Medulla oblongata (tissue), 1 donor: Measurements from ENCODE around the gene TECR.
"Not testable (repeated sequence)": the region's sequence is repeated elsewhere in the genome, so short reads cannot be mapped to it uniquely, and the experiment has no call there.

Source experiments
- DNase-seq: peaks from one replicate; pipeline ENCODE4 v3.0.0-alpha.2; 2015; ENCODE audit errors: extremely low spot score

TECR gene

DNA sequence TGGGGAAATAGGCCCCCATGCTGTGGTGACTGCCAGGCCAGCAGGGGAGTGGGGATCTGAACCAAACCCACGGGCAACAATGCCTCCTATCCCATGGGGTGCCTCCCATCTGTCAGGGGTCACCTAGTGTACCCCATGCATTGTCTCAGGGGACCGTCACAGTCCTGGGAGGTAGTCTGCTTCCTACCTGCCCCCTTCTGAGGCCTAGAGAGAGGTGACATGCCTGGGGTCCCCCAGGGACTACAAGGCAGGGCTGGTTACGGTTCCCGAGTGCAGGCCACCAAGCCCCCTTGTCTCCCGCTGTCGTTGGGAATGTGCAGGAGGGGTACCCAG is 31.3 kb downstream of the TECR start:
- no peak for DNase-seq

DNA sequence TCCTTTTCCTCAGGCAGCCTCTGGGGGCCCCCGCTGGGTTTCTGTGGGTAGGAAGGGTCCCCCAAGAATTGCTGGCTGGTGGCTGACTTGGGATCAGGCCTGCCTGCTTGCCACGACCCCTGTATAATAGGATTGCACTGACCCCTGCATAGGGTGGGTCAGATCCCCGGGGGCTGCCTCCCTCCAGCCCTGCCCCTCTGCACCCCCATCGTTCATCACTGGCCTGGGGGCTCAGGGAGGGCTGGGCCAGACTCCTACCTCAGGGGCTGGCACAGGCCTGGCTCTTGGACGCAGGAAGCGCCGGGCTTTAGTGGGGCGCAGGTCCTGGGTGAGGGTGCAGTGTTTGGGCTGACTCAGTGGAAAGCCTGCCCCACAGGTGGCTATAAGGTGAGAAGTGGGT is 31.9 kb downstream of the TECR start:
- no peak for DNase-seq

DNA sequence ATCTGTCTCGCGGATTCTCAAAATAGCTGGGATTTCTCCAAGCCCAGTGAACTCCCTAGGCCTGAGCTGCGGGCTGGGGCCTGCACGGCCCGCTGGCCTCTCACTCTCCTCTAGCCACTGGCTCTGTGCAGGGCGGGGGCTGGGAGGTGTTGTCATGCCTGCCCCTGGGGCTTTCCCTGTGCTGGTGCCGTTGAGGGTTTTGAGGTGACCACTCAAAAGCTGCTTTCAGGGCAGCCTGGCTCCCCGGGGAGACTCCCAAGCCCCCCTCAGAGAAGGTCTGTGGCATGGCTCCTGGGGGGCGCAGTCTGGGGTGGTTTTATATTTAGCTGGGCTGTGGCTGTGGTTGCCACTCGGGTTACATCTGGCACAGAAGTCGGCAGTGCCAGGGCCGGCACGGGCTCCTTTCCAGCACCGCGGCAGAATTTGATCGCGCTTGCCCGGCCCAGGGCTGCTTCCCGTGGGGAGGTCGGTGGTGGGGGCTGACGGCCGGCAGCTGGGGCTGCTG is 32.5 kb downstream of the TECR start:
- DNase-seq = peak; percentile 70

GRCh38 chr19:14562660-14563589 is 33.5 kb downstream of the TECR start:
- no peak for DNase-seq

DNA sequence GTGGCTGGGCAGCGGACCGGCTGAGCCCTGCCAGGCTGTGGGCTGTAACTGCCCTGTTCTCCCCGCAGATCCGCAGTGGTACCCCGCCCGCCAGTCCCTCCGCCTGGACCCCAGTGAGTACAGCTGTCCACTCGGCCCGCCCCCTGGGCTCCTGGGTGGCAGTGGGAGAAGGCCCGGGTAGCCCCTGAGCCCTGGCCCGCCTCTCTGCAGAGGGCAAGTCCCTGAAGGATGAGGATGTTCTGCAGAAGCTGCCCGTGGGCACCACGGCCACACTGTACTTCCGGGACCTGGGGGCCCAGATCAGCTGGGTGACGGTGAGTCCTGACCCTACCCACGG is 34.2 kb downstream of the TECR start:
- DNase-seq = no peak

DNA sequence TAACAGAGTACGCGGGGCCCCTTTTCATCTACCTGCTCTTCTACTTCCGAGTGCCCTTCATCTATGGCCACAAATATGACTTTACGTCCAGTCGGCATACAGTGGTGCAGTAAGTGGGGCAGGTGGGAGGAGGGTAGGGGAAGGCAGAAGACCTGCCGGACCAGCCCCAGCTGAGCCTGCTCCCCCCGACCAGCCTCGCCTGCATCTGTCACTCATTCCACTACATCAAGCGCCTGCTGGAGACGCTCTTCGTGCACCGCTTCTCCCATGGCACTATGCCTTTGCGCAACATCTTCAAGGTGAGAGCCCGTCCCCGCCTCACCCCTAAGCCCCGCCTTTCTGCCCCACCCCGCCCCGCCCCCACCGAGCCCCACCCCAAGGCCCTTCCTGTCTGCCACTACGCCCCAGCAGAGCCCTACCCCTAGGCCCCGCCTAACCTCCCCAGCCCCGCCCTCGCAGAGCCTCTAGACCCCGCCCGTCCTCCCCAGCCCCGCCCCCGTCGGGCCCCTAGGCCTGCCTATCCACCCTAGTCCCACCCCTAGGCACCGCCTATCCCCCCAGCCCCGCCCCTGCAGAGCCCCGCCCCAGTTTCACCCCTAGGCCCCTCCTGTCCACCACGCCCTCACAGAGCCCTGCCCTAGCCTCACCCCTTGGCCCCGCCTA is 34.7 kb downstream of the TECR start:
- no peak for DNase-seq

DNA sequence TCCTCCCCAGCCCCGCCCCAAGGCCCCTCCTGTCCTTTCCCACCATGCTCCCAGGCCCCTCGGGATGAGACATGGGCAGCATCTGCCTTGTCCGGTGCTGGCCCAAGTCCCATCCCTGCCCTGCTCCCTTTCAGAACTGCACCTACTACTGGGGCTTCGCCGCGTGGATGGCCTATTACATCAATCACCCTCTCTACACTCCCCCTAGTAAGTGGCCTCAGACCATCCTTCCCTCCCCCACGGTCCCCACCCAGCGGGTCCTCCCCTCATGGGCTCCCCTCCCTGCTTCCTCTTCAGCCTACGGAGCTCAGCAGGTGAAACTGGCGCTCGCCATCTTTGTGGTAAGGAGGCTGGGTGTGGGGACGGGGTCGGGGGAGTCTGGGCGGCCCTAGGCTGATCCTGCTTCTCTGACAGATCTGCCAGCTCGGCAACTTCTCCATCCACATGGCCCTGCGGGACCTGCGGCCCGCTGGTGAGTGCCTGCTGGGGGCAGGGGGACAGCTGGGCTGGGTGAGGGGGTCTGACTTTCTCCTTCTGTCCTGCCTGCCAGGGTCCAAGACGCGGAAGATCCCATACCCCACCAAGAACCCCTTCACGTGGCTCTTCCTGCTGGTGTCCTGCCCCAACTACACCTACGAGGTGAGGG is 35.4 kb downstream of the TECR start:
- not testable (repeated sequence) for DNase-seq

DNA sequence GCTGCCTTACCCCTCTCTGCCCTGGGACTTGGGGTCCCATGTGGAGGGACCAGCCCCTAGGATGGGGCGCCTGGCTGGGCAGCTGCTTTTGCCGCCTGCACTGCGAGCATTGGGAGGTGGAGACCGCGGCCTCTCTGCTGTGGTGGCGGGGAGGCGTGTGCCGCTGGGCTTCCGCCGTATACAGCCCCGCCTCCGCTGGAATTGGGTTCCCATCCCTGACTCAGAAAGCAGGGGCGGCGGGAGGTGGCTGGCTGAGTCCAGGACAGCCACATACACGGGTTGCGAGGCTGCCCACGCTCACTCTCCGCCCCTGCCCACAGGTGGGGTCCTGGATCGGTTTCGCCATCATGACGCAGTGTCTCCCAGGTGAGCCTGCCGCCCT is 35.9 kb downstream of the TECR start:
- DNase-seq = no peak

- DNase-seq = no peak
Measured at GRCh38 chr19:14565765-14566711, 36.6 kb downstream of the TECR start.

DNA sequence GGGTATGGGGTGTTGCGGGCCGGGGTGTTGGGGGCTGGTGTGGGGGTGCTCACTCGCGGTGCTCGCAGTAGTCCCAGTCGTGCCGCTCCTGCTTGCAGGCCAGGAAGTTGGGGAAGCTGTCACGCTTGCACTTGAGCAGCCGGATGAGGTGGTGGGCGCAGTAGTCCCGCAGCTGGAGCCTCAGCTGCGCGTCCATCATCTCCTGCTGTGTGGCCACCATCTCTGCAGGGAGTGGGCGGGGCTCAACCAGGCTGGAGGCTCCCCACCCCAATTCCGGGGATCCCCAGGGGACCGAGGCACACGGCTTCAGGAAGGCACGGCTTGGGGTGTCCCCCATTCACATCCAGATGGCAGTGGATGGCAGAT is 37.3 kb downstream of the TECR start:
- DNase-seq = no peak

DNA sequence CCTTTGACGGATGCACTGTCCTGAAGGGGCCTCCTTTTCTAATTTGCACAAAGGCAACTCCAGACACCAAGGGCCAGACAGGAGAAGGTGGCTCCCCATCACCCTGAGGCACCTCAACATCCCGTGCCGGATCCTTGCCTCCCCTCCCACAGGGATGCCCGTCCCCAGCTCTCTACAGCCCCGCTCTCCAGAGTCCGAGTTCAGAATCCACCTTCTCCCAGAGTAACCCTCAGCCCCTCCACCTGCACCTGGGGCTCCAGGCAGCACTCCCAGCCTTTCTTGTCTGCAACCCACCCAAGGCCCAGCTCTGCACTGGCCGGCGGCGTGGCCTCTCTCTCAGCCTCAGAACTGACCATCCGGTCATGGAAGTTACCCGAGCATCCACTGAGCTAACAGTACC is 37.7 kb downstream of the TECR start:
- DNase-seq = no peak

GRCh38 chr19:14570864-14571527 is 41.6 kb downstream of the TECR start:
- no peak for DNase-seq

- DNase-seq = peak; percentile 97
Measured at GRCh38 chr19:14571695-14572490, 42.5 kb downstream of the TECR start, which contains the start of gene NDUFB7. NDUFB7 (minus strand) TSS chr19:14572066; CDS start chr19:14572000, 66 bp downstream.

GRCh38 chr19:14575428-14575980 is 46.1 kb downstream of the TECR start:
- no peak for DNase-seq

DNA sequence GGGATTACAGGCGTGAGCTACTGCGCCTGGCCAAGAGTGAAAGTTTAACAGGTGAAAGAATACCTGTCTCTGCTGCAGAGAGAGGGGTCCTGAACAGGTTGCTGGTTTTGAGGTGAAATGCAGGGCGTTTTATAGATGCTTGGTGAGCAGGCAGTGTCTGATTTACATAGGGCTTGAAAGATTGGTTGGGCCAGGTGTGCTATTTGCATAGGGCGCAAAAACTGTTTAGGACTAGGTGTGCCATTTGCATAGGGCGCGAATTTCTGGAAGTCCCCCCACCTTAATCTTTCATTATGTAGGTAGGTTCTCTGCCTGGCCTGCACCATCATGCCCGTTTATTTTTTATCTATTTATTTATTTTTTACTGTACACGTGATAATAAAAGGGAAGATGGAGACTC is 47.0 kb downstream of the TECR start:
- no peak for DNase-seq

- DNase-seq = no peak
Measured at GRCh38 chr19:14577264-14577663, 47.9 kb downstream of the TECR start.

DNA sequence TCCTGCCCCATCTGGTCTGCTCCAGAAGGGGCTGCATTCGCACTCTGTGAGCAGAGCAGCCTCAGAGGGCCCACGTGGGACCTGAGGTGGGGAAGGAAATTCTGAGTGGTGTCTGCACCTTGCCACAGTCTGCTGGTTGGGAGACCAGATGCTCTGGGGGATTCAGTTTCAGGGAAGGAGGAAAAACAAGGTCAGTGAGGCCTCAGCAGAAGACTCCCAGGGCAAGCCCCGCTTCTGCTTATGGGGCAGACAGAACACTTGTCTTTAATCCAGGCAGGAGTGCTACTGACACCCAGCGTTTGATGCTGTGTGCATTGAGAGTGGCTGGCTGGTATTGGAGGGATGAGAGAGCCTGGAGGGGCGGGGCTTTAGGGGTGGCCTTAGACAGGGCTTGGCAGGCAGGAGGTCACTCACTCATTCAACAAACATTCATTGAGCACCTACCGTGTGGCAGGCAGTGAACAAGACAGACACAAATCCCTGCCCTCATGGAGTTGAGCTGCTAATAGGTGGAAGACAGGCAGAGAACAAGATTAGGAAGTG is 48.6 kb downstream of the TECR start:
- DNase-seq = no peak

GRCh38 chr19:14580623-14581237 is 51.3 kb downstream of the TECR start:
- no peak for DNase-seq

DNA sequence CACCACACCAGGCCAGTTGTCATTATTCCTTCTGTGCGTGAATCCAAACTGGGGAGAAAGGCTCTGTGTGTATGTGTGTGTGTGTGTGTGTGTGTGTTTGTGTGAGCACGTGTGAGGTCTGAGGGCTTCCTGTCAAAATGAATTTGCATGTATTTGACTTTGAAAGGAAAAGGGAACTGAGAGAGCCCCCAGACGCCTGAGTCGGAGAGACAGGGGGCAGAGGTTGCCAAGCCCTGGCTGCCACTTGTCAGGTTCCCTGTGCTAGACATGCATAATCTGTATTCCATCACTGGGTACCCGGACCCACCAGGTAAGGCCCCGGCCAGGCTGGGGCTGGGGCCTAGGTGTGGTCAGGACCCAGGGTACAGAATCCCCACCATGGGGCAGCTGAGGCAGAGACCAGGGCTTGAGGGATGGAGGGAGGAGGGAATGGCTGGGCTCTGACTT is 53.5 kb downstream of the TECR start, which contains the start of gene CLEC17A:
Gene CLEC17A, plus strand, starts transcription at position 191 of the 447 bp plus-strand sequence. Its CDS starts 77 bp downstream, at position 268.
- DNase-seq = peak; percentile 43
